NCI-H510A treated with DMSO at 0.1 percent for 48 hours (cell line): ENCODE measurements around the gene PPP1CA.
A peak's percentile ranks its signal among the peaks of the same experiment; 100 is the strongest.
"Not testable (repeated sequence)": the region's sequence is repeated elsewhere in the genome, so short reads cannot be mapped to it uniquely, and the experiment has no call there.

ENCODE experiments used
- DNase-seq: peaks from one replicate; lab custom pipeline; 2025; lab: John Stamatoyannopoulos, UW

The PPP1CA gene

GRCh38 chr11:67416416-67417335 is 15.0 kb upstream of the PPP1CA start:
- DNase-seq = peak; percentile 66

- peak; percentile 29 for DNase-seq
These were observed 14.0 kb upstream of the PPP1CA start, which contains the start of gene CARNS1 for GRCh38 chr11:67415501-67416304. CARNS1 (plus strand) TSS chr11:67415678; CDS start chr11:67416200, 522 bp downstream.

DNA sequence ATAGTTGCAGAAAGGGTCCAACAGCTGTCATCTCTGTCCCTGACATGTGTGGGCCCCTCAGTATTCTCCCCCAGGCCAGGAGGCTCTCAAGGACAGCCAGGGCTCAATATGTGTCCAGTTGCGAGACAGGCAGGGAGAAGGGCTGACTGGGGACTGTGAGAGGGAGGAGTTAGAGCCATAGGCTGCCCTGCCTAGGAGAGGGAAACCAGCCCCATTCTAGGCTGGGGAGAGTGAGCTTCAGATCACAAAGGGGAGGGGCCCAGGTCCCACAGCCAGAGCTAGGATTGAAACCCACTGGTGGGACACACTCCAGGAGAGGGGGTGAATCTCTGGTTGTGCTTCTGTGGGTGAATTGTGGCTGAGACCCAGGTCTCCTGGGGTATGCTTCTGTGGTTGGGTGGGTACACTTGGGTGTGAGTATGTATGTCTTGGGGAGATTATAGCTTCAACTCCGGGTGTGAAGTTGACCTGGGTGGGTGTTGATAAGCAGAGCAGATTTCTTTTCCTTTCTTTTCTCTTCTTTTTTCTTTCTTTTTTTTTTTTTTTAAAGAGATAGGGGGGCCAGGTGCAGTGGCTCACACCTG is 11.7 kb upstream of the PPP1CA start:
- no peak for DNase-seq

- no peak for DNase-seq
These were observed 11.0 kb upstream of the PPP1CA start for GRCh38 chr11:67412495-67413179.

DNA sequence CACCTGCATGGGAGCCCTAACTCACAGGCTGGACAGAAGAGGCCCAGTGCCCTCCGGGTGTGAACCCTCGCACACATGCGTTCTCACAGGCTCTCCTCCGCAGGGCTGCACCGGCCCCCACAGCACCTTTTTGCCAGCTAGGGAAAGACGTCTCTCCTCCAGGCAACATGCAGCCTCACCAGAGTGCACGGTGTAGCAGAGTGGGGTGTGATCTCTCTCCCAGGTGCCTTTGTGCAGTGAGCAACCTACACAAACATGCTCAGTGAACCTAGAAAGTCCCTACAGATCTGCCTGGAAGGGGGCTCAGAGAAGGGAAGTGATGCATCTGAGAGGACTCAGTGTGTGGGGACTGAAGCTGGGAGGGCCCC is 10.1 kb upstream of the PPP1CA start:
- no peak for DNase-seq

- DNase-seq = no peak
These were observed 9.5 kb upstream of the PPP1CA start for GRCh38 chr11:67410984-67411784.

DNA sequence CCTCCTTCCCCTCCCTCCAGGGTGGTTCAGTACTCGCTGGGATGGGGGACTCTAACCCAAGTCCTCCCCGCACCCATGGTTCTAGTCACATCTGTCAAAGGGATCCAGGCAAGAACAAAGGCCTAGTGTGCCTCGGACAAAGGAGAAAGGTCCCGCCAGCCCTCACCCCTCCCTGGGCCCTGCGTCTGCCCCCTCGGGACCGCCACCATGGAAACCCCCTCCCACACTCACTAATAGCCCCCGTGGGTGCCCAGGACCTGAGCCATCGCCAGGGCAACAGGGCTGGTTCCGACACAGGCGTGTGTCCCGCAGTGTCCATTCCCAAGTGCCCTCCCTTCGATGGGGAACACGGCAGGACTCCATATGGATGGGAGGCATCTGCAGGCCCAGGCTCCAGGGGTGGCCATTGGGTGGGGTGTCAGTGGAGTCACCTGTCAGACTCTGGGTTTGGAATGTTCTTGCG is 8.7 kb upstream of the PPP1CA start:
- no peak for DNase-seq

GRCh38 chr11:67409781-67410368 is 8.2 kb upstream of the PPP1CA start:
- peak; percentile 89 for DNase-seq

DNA sequence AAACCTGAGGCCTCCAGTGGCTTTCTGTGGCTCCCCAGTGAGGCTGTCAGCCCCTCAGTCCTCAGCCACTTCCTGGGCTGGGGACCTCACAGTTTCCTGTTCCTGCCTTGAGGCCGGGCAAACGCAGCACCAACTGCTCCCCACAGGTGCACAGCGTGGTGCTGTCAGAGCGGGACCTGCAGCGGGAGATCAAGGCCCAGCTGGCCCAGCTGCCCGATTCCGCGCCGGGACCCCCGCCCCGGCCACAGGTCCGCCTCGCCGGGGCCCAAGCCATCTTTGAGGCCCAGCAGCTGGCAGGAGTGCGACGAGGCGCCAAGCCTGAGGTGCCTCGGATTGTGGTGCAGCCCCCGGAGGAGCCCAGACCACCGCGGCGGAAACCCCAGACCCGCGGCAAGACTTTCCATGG is 7.6 kb upstream of the PPP1CA start:
- DNase-seq = no peak

DNA sequence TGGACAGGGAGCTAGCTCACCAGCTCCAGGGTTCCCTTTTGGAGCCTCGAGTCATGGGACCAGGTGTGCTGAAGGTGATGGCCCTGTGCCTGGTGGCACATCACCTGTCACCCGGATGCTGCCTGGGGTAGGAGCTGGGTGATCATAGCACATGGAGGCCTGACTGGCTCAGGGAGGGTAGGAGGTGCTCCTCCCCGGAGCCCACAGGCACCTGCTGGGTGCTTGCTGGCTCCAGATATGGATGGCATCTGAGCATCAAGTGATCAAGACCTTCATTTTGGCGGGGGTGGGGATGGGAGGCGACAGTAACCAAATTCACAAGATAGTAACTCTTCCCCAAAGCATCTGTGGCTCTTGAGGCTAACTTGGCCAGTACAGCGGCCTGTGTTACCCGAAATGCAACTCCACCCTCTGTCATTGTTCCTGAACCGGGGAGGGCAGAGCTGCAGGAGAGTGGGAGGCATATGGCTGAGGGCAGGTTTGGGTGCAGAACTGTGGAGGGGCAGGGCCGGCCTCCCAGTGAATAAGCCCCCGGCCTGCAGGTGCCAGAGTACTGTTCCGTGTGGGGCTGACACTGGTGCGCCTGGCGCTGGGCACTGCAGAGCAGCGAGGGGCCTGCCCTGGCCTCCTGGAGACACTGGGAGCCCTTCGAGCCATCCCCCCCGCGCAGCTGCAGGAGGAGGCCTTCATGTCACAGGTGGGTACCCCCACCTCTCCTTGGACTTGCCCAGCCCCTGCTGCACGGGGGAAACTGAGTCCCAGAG is 7.0 kb upstream of the PPP1CA start:
- no peak for DNase-seq

DNA sequence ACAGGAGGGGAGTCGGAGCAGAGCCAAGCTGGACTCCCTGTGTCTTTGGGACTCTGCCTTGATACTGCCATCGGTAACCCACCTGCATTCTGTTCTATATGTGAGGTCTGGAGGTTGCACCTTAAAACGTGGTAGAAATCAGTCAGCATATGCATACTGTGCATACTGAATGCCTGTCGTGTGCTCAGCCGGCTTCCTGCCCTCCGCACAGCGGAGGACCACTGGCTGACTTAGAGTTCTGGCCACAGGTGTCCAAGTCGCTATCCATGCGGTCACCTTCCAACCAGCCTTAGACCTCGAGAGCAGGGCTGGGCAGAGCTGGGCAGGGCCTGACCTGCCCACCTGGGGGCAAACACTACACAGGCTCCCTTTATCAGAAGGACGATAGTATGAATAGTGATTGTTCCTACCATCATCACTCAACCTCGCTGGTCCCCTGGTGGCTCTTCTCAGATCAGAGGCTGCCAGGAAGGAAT is 6.1 kb upstream of the PPP1CA start:
- no peak for DNase-seq

- no peak for DNase-seq
These were observed 5.5 kb upstream of the PPP1CA start for GRCh38 chr11:67406969-67407687.

DNA sequence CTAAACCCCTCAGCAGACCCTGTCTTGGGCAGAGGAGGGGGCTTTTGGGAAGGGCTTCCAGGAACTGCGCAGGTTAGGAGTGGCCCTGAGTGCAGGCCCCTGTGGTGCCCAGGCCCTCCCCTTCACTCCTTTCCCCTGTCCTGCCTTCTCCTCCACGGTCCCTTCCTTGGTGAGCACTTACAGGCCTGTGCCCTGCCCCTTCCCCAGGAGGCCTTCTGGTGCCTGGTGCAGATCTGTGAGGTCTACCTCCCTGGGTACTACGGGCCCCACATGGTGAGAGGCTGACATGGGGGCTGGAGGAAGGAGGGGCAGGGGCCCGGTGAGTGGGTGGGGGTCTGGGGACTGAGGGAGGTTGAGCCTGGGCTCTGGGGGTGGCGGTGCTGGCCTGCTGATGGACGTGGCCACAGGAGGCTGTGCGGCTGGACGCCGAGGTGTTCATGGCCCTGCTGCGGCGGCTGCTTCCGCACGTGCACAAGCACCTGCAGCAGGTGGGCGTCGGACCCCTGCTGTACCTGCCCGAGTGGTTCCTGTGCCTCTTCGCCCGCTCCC is 4.8 kb upstream of the PPP1CA start:
- DNase-seq = no peak

DNA sequence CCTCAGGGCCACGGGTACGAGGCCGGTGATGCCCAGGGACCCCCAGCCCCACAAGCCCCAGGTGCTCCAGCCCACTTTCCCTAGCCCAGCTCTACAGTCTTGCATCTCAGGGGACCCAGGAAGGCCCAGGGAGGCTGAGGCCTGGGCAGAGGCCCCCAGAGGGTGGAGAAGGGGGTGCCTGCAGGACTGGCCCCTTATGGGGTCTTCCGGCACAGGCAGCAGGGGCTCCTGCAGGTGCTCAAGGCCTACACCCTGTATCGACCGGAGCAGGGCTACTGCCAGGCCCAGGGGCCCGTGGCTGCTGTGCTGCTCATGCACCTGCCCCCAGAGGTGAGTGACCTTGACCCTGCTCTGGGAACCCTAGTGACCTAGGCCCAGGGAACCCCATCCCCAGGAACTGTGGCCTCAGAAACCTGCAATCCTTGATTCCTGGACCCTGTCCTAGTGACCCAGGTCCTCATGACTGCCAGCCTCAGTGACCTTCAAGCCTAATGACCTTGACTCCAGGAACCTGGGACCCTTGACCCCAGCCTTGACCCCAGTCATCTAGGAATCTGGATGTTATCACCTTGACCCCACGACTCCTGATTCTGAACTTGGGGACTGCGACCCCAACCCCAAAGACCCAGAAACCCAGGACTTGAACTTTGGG is 4.2 kb upstream of the PPP1CA start:
- DNase-seq = no peak

DNA sequence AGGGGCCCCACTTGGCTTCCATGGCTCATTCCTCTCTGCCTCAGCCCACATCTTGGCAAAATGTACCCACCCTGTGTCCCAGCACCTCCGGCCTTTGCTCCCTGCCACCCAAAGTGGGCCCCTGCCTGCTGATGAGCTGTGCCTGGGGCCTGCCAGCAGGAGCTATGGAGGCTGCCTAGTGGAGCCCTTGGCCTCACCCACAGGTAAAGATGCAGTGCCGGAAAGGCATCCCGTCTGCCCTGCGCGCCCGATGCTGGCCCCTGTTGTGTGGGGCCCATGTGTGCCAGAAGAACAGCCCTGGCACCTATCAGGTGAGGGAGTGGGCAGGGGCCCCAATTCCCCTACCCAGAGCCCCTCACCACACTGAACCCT is 3.5 kb upstream of the PPP1CA start:
- DNase-seq = no peak

GRCh38 chr11:67404515-67405195 is 3.0 kb upstream of the PPP1CA start:
- DNase-seq = no peak

- not testable (repeated sequence) for DNase-seq
These were observed 1.4 kb upstream of the PPP1CA start for GRCh38 chr11:67403085-67403484.
